ENCODE data around the gene IL6ST.

IL6ST gene

GRCh38 chr5:55917402-55918086 lies 77.2 kb downstream of the IL6ST start:
- Mint-ChIP-seq H3K9me3 (no peaks in the 10 kb centered on the region), H3K27ac (no peak overlapping the region), H3K4me1 (peaks cover 24% of the 10 kb centered on the region), H3K36me3 (no peaks in the 10 kb centered on the region), H3K27me3 (peaks cover 5% of the 10 kb centered on the region), H3K4me3 (no peak overlapping the region)
- CTCF ChIA-PET: interaction anchor here (1.5 kb wide), 1 partner anchor 226 kb away, joined by 3 read pairs; no protein-coding TSS in a partner anchor
- no peak for DNase-seq

GRCh38 chr5:55916986-55917385 lies 77.8 kb downstream of the IL6ST start:
- peaks cover 23% of the 10 kb centered on the region for H3K4me1 Mint-ChIP-seq
- no peaks in the 10 kb centered on the region for H3K36me3 Mint-ChIP-seq
- no peak overlapping the region for H3K4me3 Mint-ChIP-seq
- CTCF ChIA-PET: interaction anchor here (0.6 to 1.5 kb wide), 3 partner anchors 225 to 1173 kb away, joined by 3 to 4 read pairs (median 3); no protein-coding TSS in a partner anchor
- H3K27ac Mint-ChIP-seq: no peak overlapping the region
- H3K9me3 Mint-ChIP-seq: no peaks in the 10 kb centered on the region
- no peak for DNase-seq
- H3K27me3 Mint-ChIP-seq: peaks cover 5% of the 10 kb centered on the region

GRCh38 chr5:55915783-55916182 lies 79.0 kb downstream of the IL6ST start:
- H3K36me3 Mint-ChIP-seq: no peaks in the 10 kb centered on the region
- no peak overlapping the region for H3K27ac Mint-ChIP-seq
- no peak overlapping the region for H3K4me3 Mint-ChIP-seq
- DNase-seq: no peak
- CTCF ChIA-PET: no interaction called here
- H3K4me1 Mint-ChIP-seq: peaks cover 20% of the 10 kb centered on the region
- no peaks in the 10 kb centered on the region for H3K9me3 Mint-ChIP-seq
- peaks cover 7% of the 10 kb centered on the region for H3K27me3 Mint-ChIP-seq

GRCh38 chr5:55914971-55915370 lies 79.8 kb downstream of the IL6ST start:
- H3K27me3 Mint-ChIP-seq: peaks cover 12% of the 10 kb centered on the region
- CTCF ChIA-PET: no interaction called here

GRCh38 chr5:55913466-55914413 lies 81.0 kb downstream of the IL6ST start:
- no peaks in the 10 kb centered on the region for H3K9me3 Mint-ChIP-seq
- CTCF ChIA-PET: interaction anchor here (0.8 to 1.0 kb wide), 2 partner anchors 11 to 288 kb away, joined by 3 read pairs; no protein-coding TSS in a partner anchor
- H3K27me3 Mint-ChIP-seq: peaks cover 13% of the 10 kb centered on the region
- no peak overlapping the region for H3K4me3 Mint-ChIP-seq
- H3K4me1 Mint-ChIP-seq: peaks cover 3% of the 10 kb centered on the region
- DNase-seq: no peak
- H3K27ac Mint-ChIP-seq: no peak overlapping the region
- H3K36me3 Mint-ChIP-seq: no peaks in the 10 kb centered on the region

More at GRCh38 chr5:55914971-55915370, 79.8 kb downstream of the IL6ST start:
- H3K9me3 Mint-ChIP-seq: no peaks in the 10 kb centered on the region
- H3K27ac Mint-ChIP-seq: no peak overlapping the region
- DNase-seq: no peak
- no peaks in the 10 kb centered on the region for H3K36me3 Mint-ChIP-seq
- H3K4me3 Mint-ChIP-seq: no peak overlapping the region
- H3K4me1 Mint-ChIP-seq: peaks cover 15% of the 10 kb centered on the region

GRCh38 chr5:55911784-55912653 lies 82.7 kb downstream of the IL6ST start:
- H3K9me3 Mint-ChIP-seq: no peaks in the 10 kb centered on the region
- H3K4me3 Mint-ChIP-seq: no peak overlapping the region
- CTCF ChIA-PET: interaction anchor here (0.9 to 1.9 kb wide), 3 partner anchors 11 to 43 kb away, joined by 3 to 6 read pairs (median 5); no protein-coding TSS in a partner anchor
- DNase-seq: no peak
- H3K4me1 Mint-ChIP-seq: no peaks in the 10 kb centered on the region
- H3K36me3 Mint-ChIP-seq: no peaks in the 10 kb centered on the region
- peaks cover 20% of the 10 kb centered on the region for H3K27me3 Mint-ChIP-seq
- H3K27ac Mint-ChIP-seq: no peak overlapping the region

- DNase-seq: no peak
- Mint-ChIP-seq H3K27me3 (peaks cover 26% of the 10 kb centered on the region), H3K4me1 (peaks cover 13% of the 10 kb centered on the region), H3K4me3 (no peak overlapping the region), H3K36me3 (no peaks in the 10 kb centered on the region), H3K27ac (no peak overlapping the region), H3K9me3 (no peaks in the 10 kb centered on the region)
- CTCF ChIA-PET: no interaction called here
Observed at GRCh38 chr5:55908804-55909203, 86.0 kb downstream of the IL6ST start.

- H3K27me3 Mint-ChIP-seq: peaks cover 30% of the 10 kb centered on the region
- H3K36me3 Mint-ChIP-seq: no peaks in the 10 kb centered on the region
- peaks cover 22% of the 10 kb centered on the region for H3K4me1 Mint-ChIP-seq
- DNase-seq: no peak
- CTCF ChIA-PET: interaction anchor here (1.4 kb wide), 1 partner anchor 52 kb away, joined by 3 read pairs; no protein-coding TSS in a partner anchor
- H3K27ac Mint-ChIP-seq: no peak overlapping the region
- H3K9me3 Mint-ChIP-seq: no peaks in the 10 kb centered on the region
- H3K4me3 Mint-ChIP-seq: no peak overlapping the region
Observed at GRCh38 chr5:55907927-55908326, 86.8 kb downstream of the IL6ST start.

GRCh38 chr5:55905251-55905650 lies 89.5 kb downstream of the IL6ST start:
- Mint-ChIP-seq H3K36me3 (no peaks in the 10 kb centered on the region), H3K27me3 (peaks cover 24% of the 10 kb centered on the region), H3K9me3 (no peaks in the 10 kb centered on the region), H3K4me1 (peaks cover 32% of the 10 kb centered on the region), H3K4me3 (no peak overlapping the region), H3K27ac (no peak overlapping the region)
- CTCF ChIA-PET: no interaction called here
- DNase-seq: no peak

GRCh38 chr5:55904152-55904551 lies 90.6 kb downstream of the IL6ST start:
- Mint-ChIP-seq H3K4me3 (no peak overlapping the region), H3K36me3 (no peaks in the 10 kb centered on the region), H3K27ac (no peak overlapping the region), H3K27me3 (peaks cover 34% of the 10 kb centered on the region), H3K4me1 (peaks cover 32% of the 10 kb centered on the region), H3K9me3 (no peaks in the 10 kb centered on the region)
- no peak for DNase-seq
- CTCF ChIA-PET: no interaction called here

- Mint-ChIP-seq H3K4me1 (peaks cover 32% of the 10 kb centered on the region), H3K36me3 (no peaks in the 10 kb centered on the region), H3K4me3 (peak overlapping the region; percentile 24), H3K27ac (no peak overlapping the region), H3K27me3 (peaks cover 27% of the 10 kb centered on the region), H3K9me3 (no peaks in the 10 kb centered on the region)
- peak; percentile 78 for DNase-seq
- CTCF ChIA-PET: interaction anchor here (0.5 to 1.7 kb wide), 3 partner anchors 10 to 105 kb away, joined by 3 to 4 read pairs (median 3); no protein-coding TSS in a partner anchor
Observed at GRCh38 chr5:55903121-55903701, 91.6 kb downstream of the IL6ST start.

- peaks cover 32% of the 10 kb centered on the region for H3K4me1 Mint-ChIP-seq
- CTCF ChIA-PET: interaction anchor here (1.0 to 1.7 kb wide), 2 partner anchors 11 to 34 kb away, joined by 3 to 4 read pairs; no protein-coding TSS in a partner anchor
- H3K36me3 Mint-ChIP-seq: no peaks in the 10 kb centered on the region
- H3K4me3 Mint-ChIP-seq: no peak overlapping the region
- H3K27ac Mint-ChIP-seq: no peak overlapping the region
- DNase-seq: no peak
- no peaks in the 10 kb centered on the region for H3K9me3 Mint-ChIP-seq
- H3K27me3 Mint-ChIP-seq: peaks cover 29% of the 10 kb centered on the region
Observed at GRCh38 chr5:55902696-55903095, 92.1 kb downstream of the IL6ST start.

GRCh38 chr5:55900776-55901175 lies 94.0 kb downstream of the IL6ST start:
- Mint-ChIP-seq H3K4me1 (peaks cover 30% of the 10 kb centered on the region), H3K4me3 (no peak overlapping the region), H3K27me3 (peaks cover 40% of the 10 kb centered on the region), H3K36me3 (no peaks in the 10 kb centered on the region), H3K9me3 (no peaks in the 10 kb centered on the region), H3K27ac (no peak overlapping the region)
- no peak for DNase-seq
- CTCF ChIA-PET: interaction anchor here (1.3 kb wide), 1 partner anchor 11 kb away, joined by 5 read pairs; no protein-coding TSS in a partner anchor

Measured in activated naive CD4-positive, alpha-beta T cell treated with anti-CD3 and anti-CD28 coated beads, Interleukin-2, amount 10 ng/mL, durations not matched to agents 7 days and 5 days (primary cell).